K562 (cell line): Measurements from ENCODE around the gene PPP2R1B. TPM values are rescaled to one million over a fixed set of nuclear protein-coding genes. Genes with fewer than 3 reads are reported as not detected.
A peak's percentile ranks its signal among the peaks of the same experiment; 100 is the strongest.

Experiments used
- ATAC-seq: fragments of 200-7000 bp; cut with Tn5 transposase; 3 replicates; pipeline ENCODE4 v1.9.1; 2020; ENCODE audit warnings: moderate library complexity
- BruUV-seq: library from RNA; stranded (reverse); fragments of 400-500 nt; replicated peaks from 2 replicates; lab custom pipeline; 2021; lab: Mats Ljungman, UMichigan
- CTCF ChIA-PET: fragments of 300-600 bp; formaldehyde crosslinking; extraction: SDS; loops from one replicate; lab custom pipeline; 2021; ENCODE audit warnings: low intra/inter-chr PET ratio; lab: Yijun Ruan, JAX
- POLR2A ChIA-PET: fragments of 300-600, 350-650 bp; sonication (Branson Sonifier 250); formaldehyde crosslinking; extraction: SDS; loops from one replicate; lab custom pipeline; 2021; ENCODE audit warnings: antibody characterized with exemption, inconsistent platforms; lab: Yijun Ruan, JAX
- DNase-seq, 4 experiments: peaks; one replicate each; pipeline versions ENCODE4 v3.0.0 to v3.0.0-alpha.2; 2011 to 2018; ENCODE audit warnings: low spot score in 3 of 4, mixed read lengths in 3 of 4; ENCODE audit errors: extremely low read depth in 1 of 4
- FAIRE-seq: peaks from 2 replicates; lab custom pipeline; 2011; peaks lifted over from hg19 to GRCh38; lab: Jason Lieb, UNC
- H2AFZ ChIP-seq: 2 replicates; pipeline ENCODE4 v1.6.0; 2011; ENCODE audit warnings: low read depth, low read length, control low read depth, inconsistent platforms
- H3K27ac ChIP-seq: fragments of 200-600 bp; 3 replicates; pipeline ENCODE4 v1.8.0; 2011; ENCODE audit warnings: low read depth, mild to moderate bottlenecking, control low read depth, inconsistent platforms, low read length, moderate library complexity, mixed read lengths; ENCODE audit errors: extremely low read depth
- H3K27me3 ChIP-seq, 2 experiments: fragments of 300-600 bp in 1 of 2; 2 replicates in 1 of 2; 3 replicates in 1 of 2; pipeline versions ENCODE4 v1.6.0 to v1.8.0; 2011; ENCODE audit warnings: inconsistent platforms in 2 of 2, low read length in 2 of 2, mild to moderate bottlenecking in 1 of 2, mixed read lengths in 1 of 2, moderate library complexity in 1 of 2; ENCODE audit not compliant: control insufficient read depth in 2 of 2, insufficient read depth in 2 of 2
- H3K36me3 ChIP-seq: fragments of 300-600 bp; 3 replicates; pipeline ENCODE4 v1.8.0; 2011; ENCODE audit warnings: mild to moderate bottlenecking, low read length, inconsistent platforms; ENCODE audit not compliant: control insufficient read depth, insufficient read depth
- H3K4me1 ChIP-seq, 2 experiments: fragments of 200-600 bp in 1 of 2; replicated peaks in 1 of 2; 2 replicates in 1 of 2; 3 replicates in 1 of 2; pipeline versions ENCODE4 v1.5.1 to v1.8.0; 2011; ENCODE audit warnings: inconsistent platforms in 2 of 2, low read length in 2 of 2, mild to moderate bottlenecking in 1 of 2, mixed read lengths in 1 of 2, moderate library complexity in 1 of 2; ENCODE audit not compliant: control insufficient read depth in 2 of 2, insufficient read depth in 2 of 2
- H3K4me2 ChIP-seq: 2 replicates; pipeline ENCODE4 v1.6.1; 2011; ENCODE audit warnings: low read length, control low read depth, inconsistent platforms, mixed read lengths; ENCODE audit not compliant: insufficient read depth
- H3K4me3 ChIP-seq: fragments of 200-600 bp; sonication (generic), shearing (Covaris generic); 2 replicates; pipeline ENCODE4 v1.5.1; 2016; ENCODE audit warnings: control low read depth, inconsistent platforms
- H3K79me2 ChIP-seq: fragments of 200-600 bp; 3 replicates; pipeline ENCODE4 v1.8.0; 2011; ENCODE audit warnings: low read length, inconsistent platforms; ENCODE audit not compliant: control insufficient read depth, insufficient read depth
- H3K9ac ChIP-seq, 2 experiments: 2 replicates each; pipeline versions ENCODE4 v1.6.0 to v1.6.1; 2011; ENCODE audit warnings: low read depth in 2 of 2, low read length in 2 of 2, control low read depth in 1 of 2, inconsistent platforms in 1 of 2, mild to moderate bottlenecking in 1 of 2, mixed read lengths in 1 of 2; ENCODE audit not compliant: insufficient read depth in 1 of 2
- H3K9me1 ChIP-seq: one replicate; pipeline ENCODE4 v1.6.0; 2011; ENCODE audit warnings: inconsistent platforms, mild to moderate bottlenecking, low read length, moderate library complexity; ENCODE audit not compliant: control insufficient read depth, insufficient read depth
- H3K9me3 ChIP-seq: replicated peaks from 2 replicates; pipeline ENCODE4 v1.5.1; 2011; ENCODE audit warnings: low read depth, low read length, inconsistent platforms; ENCODE audit not compliant: control insufficient read depth, insufficient read depth
- H4K20me1 ChIP-seq: replicated peaks from 2 replicates; pipeline ENCODE4 v1.6.1; 2011; ENCODE audit warnings: low read length, inconsistent platforms, mixed read lengths; ENCODE audit not compliant: control insufficient read depth, insufficient read depth
- ATF4 ChIP-seq: fragments of 450-650 bp; formaldehyde crosslinking; IDR thresholded peaks from 2 replicates; pipeline ENCODE4 v1.4.0; 2022; ENCODE audit warnings: mild to moderate bottlenecking, moderate library complexity
- EGR1 ChIP-seq: fragments of 450-650 bp; conservative IDR thresholded peaks from 2 replicates; pipeline ENCODE4 v1.6.1; 2017; ENCODE audit warnings: mild to moderate bottlenecking
- ELF2 ChIP-seq: fragments of 250-450 bp; sonication (Bioruptor Pico); IDR thresholded peaks from 2 replicates; pipeline ENCODE4 v1.5.0; 2021; ENCODE audit warnings: mild to moderate bottlenecking
- FOXK1 ChIP-seq: sonication (generic); formaldehyde crosslinking; IDR thresholded peaks from 2 replicates; pipeline ENCODE4 v1.8.0; 2022; ENCODE audit warnings: missing genetic modification reagents, mild to moderate bottlenecking, borderline replicate concordance
- KAT8 ChIP-seq: fragments of 450-650 bp; IDR thresholded peaks from 2 replicates; pipeline ENCODE4 v1.6.1; 2016; ENCODE audit warnings: low read depth, mild to moderate bottlenecking
- PTTG1 ChIP-seq: fragments of 450-650 bp; IDR thresholded peaks from 2 replicates; pipeline ENCODE4 v1.6.1; 2016; ENCODE audit warnings: low read depth, mild to moderate bottlenecking, missing genetic modification characterization, missing compliant biosample characterization
- SMAD2 ChIP-seq: fragments of 150-350 bp; IDR thresholded peaks from 2 replicates; pipeline ENCODE4 v1.6.1; 2014; ENCODE audit warnings: low read depth, mild to moderate bottlenecking, low read length
- VEZF1 ChIP-seq: fragments of 200-800 bp; sonication (Bioruptor generic); IDR thresholded peaks from 2 replicates; pipeline ENCODE4 v1.6.1; 2017; ENCODE audit warnings: missing genetic modification characterization, missing compliant biosample characterization
- ZNF431 ChIP-seq: sonication (generic); formaldehyde crosslinking; IDR thresholded peaks from 2 replicates; pipeline ENCODE4 v1.8.0; 2022; ENCODE audit warnings: mild to moderate bottlenecking, missing genetic modification reagents
- WGBS: fragments of 100-300 bp; shearing (Covaris generic); methylation state at CpG from one replicate; pipeline ENCODE4 v1.1.6; 2016; ENCODE audit warnings: low coverage, mixed read lengths; ENCODE audit not compliant: insufficient coverage; ENCODE audit errors: missing lambda C conversion rate; 5-methylcytosine and 5-hydroxymethylcytosine counted together
- in situ Hi-C: fragments of 300-500 bp; cut with MboI; formaldehyde crosslinking; loops from 4 replicates; pipeline ENCODE4 v1.15.0; 2018; ENCODE audit warnings: inconsistent platforms, mixed read lengths
- intact Hi-C: fragments of 100-400 bp; cut with micrococcal nuclease; formaldehyde crosslinking; loops from 2 replicates; pipeline ENCODE4 v1.14.2; 2022
- polyA plus RNA-seq, 8 experiments: library from polyadenylated mRNA; depleted of rRNA in 4 of 8; stranded (reverse) in 5 of 8; unstranded in 3 of 8; fragments of >200 nt; fragmentation: Nextera tagmentation in 2 of 8; fragmentation: Illumina TruSeq in 1 of 8; extraction: Ambion mirVana in 2 of 8; extraction: Trizol in 1 of 8; gene quantifications; 2 replicates each; pipeline versions ENCODE4 v1.2.1 to v1.2.3, GENCODE V29; 2011 to 2014; ENCODE audit warnings: inconsistent platforms in 1 of 8, missing spikeins in 1 of 8
- total RNA-seq, 7 experiments: library from RNA; depleted of rRNA in 6 of 7; stranded (reverse); fragments of >200 nt in 6 of 7; fragmentation: Illumina TruSeq in 2 of 7; extraction: Trizol in 2 of 7; gene quantifications; 2 replicates each; pipeline versions ENCODE4 v1.2.1 to v1.2.3, GENCODE V29; 2011 to 2021; ENCODE audit warnings: low replicate concordance in 1 of 7

PPP2R1B gene
- total and polyA plus RNA-seq, 9 of the 15 experiments (the other 6 are each of a cell fraction or from before 2014, with no cell fraction given), result 24.6 to 68.5 (median 39.8) TPM

GRCh38 chr11:111729071-111729830, 36.9 kb downstream of the PPP2R1B start (continued):
- TF ChIP-seq SMAD2 (no peak), ELF2 (CRISPR knock-in tag) (no peak), PTTG1 (tag) (no peak), ZNF431 (CRISPR knock-in tag) (no peak), VEZF1 (CRISPR knock-in tag) (no peak), FOXK1 (CRISPR knock-in tag) (no peak), ATF4 (CRISPR knock-in tag) (no peak)

- Histone ChIP-seq H3K4me3 (no peak overlapping the region), H2AFZ (no peak overlapping the region), H3K9me3 (no peaks in the 10 kb centered on the region), H3K36me3 (peaks cover 45% of the 10 kb centered on the region; the same call in 2 of the 3 replicates), H3K9me1 (no peaks in the 10 kb centered on the region), H4K20me1 (no peaks in the 10 kb centered on the region), H3K79me2 (no peaks in the 10 kb centered on the region), H3K4me1 (peaks cover 7% of the 10 kb centered on the region in 2 experiments; a peak in 4 of 5 replicates), H3K4me2 (no peak overlapping the region), H3K9ac (no peak overlapping the region), H3K27ac (no peak overlapping the region), H3K27me3 (no peaks in the 10 kb centered on the region)
- 39% methylated on average over 6 of the region's 7 CpGs for WGBS
- ChIA-PET POLR2A (interaction anchor here (0.6 to 1.2 kb wide), 5 partner anchors 12 to 277 kb away, joined by 3 to 4 read pairs (median 4); no protein-coding TSS in a partner anchor), CTCF (no interaction called here)
- no peak for ATAC-seq
- no peak for TF ChIP-seq KAT8
- TF ChIP-seq EGR1, result peak; percentile 66
- no peak for TF ChIP-seq FOXK1 (CRISPR knock-in tag)
- no peak for DNase-seq
- in situ Hi-C loops (no loop called here), intact Hi-C loops (no loop called here)
- no peak for FAIRE-seq
- BruUV-seq, result no TSS peak
Measured at GRCh38 chr11:111727431-111727830, 38.8 kb downstream of the PPP2R1B start.
